ENCODE results near the gene ALMS1. TPM values are rescaled to one million over a fixed set of nuclear protein-coding genes. Genes with fewer than 3 reads are reported as not detected.

Gene ALMS1
- total RNA-seq, 1 experiment from 2014 or later = 7.4 TPM

DNA sequence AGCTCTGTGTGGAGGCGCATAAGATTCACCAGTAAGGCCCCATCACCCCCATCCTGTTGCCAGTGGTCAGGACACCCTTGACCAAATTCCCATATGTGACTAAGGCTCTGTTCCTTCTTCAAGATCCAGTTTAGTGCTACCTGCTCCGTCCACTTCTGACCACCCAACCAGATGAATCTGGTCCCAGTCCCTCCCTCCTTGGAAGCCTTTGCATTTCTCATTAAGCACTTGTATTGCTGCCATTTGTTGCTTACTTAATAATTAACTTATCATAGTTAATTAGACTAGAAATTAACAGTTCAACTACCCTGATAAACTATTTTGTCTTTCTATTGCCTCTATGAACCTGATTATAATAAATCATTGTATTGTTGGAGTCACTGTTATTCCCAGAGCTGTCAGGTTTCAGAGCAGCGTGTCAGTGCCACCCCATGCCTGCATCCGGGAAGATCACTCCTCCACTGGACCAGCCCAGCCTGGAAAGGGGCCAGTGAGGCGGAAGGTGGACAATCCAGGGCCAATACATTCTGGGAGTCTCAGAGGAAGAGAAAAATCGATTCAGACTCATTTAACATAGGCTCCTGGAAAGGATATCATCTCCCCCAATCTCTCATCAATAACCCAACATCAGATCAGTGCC is 266.1 kb downstream of the ALMS1 start:
- H3K4me1 ChIP-seq = no peaks in the 10 kb centered on the region
- H3K27me3 ChIP-seq (replicated peaks; ENCODE audit: control insufficient read depth, insufficient read depth, low read length) = no peaks in the 10 kb centered on the region
- no peaks in the 10 kb centered on the region for H3K36me3 ChIP-seq (ENCODE audit: control insufficient read depth, insufficient read depth, low read length)
- intact Hi-C loops (cut with micrococcal nuclease; ENCODE audit: unreplicated experiment) = no loop called here
- H3K4me3 Mint-ChIP-seq (ENCODE audit: unreplicated experiment) = no peak overlapping the region
- TF ChIP-seq, protein P1, sequence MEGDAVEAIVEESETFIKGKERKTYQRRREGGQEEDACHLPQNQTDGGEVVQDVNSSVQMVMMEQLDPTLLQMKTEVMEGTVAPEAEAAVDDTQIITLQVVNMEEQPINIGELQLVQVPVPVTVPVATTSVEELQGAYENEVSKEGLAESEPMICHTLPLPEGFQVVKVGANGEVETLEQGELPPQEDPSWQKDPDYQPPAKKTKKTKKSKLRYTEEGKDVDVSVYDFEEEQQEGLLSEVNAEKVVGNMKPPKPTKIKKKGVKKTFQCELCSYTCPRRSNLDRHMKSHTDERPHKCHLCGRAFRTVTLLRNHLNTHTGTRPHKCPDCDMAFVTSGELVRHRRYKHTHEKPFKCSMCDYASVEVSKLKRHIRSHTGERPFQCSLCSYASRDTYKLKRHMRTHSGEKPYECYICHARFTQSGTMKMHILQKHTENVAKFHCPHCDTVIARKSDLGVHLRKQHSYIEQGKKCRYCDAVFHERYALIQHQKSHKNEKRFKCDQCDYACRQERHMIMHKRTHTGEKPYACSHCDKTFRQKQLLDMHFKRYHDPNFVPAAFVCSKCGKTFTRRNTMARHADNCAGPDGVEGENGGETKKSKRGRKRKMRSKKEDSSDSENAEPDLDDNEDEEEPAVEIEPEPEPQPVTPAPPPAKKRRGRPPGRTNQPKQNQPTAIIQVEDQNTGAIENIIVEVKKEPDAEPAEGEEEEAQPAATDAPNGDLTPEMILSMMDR (IDR thresholded peaks at IDR 0.05; ENCODE audit: insufficient read depth in 1 of 2, low read depth in 1 of 2, low read length in 1 of 2, severe bottlenecking in 1 of 2, unreplicated experiment in 1 of 2) = no peak
- H3K4me1 Mint-ChIP-seq (ENCODE audit: low read depth, unreplicated experiment) = no peaks in the 10 kb centered on the region
- H3K36me3 Mint-ChIP-seq (ENCODE audit: insufficient read depth, unreplicated experiment) = no peaks in the 10 kb centered on the region
- H3K4me3 ChIP-seq (ENCODE audit: low read depth, low read length) = no peak overlapping the region
- H3K27ac Mint-ChIP-seq (ENCODE audit: unreplicated experiment) = no peak overlapping the region
- H3K9me3 ChIP-seq = peaks cover 4% of the 10 kb centered on the region; the same call in 1 of the 2 replicates
- peaks cover 21% of the 10 kb centered on the region for H3K27me3 Mint-ChIP-seq (ENCODE audit: insufficient read depth, unreplicated experiment)
- no TSS peak for BruUV-seq (replicated peaks)
- H3K9me3 Mint-ChIP-seq (ENCODE audit: unreplicated experiment) = no peaks in the 10 kb centered on the region
- ChIA-PET POLR2A (no interaction called here), CTCF (interaction anchor here (0.7 kb wide), 1 partner anchor 8 kb away, joined by 3 read pairs; no protein-coding TSS in a partner anchor)
- no peak for DNase-seq

DNA sequence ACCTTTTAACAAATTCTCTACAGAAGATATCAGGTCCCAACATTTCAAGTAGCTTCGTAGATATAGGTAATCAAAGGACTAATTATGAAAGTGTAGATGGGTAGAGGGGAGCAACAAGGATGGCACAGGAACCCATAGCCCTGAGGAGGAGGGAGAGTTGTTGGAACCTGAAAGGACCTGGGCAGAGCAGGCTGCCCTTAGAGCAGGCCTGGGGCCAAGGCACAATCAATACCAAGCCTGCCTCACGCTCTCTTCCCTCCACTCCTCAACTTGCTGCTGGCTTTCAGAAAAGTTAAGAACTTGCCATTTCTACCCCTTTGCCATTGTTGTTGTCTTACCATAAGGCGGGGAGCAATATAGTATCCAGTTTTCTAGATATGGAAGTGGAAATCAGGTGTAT is 266.7 kb downstream of the ALMS1 start:
- H3K4me1 Mint-ChIP-seq (ENCODE audit: low read depth, unreplicated experiment) = no peaks in the 10 kb centered on the region
- no peak overlapping the region for H3K27ac Mint-ChIP-seq (ENCODE audit: unreplicated experiment)
- no peaks in the 10 kb centered on the region for H3K36me3 Mint-ChIP-seq (ENCODE audit: insufficient read depth, unreplicated experiment)
- no peak overlapping the region for H3K4me3 ChIP-seq (ENCODE audit: low read depth, low read length)
- no peaks in the 10 kb centered on the region for H3K36me3 ChIP-seq (ENCODE audit: control insufficient read depth, insufficient read depth, low read length)
- DNase-seq = no peak
- no peaks in the 10 kb centered on the region for H3K9me3 Mint-ChIP-seq (ENCODE audit: unreplicated experiment)
- H3K27me3 Mint-ChIP-seq (ENCODE audit: insufficient read depth, unreplicated experiment) = peaks cover 20% of the 10 kb centered on the region
- ChIA-PET POLR2A (no interaction called here), CTCF (no interaction called here)
- BruUV-seq (replicated peaks) = no TSS peak
- H3K9me3 ChIP-seq = peaks cover 4% of the 10 kb centered on the region; the same call in 1 of the 2 replicates
- H3K4me1 ChIP-seq = no peaks in the 10 kb centered on the region
- TF ChIP-seq, protein P1 (IDR thresholded peaks at IDR 0.05; ENCODE audit: insufficient read depth in 1 of 2, low read depth in 1 of 2, low read length in 1 of 2, severe bottlenecking in 1 of 2, unreplicated experiment in 1 of 2) = no peak
- H3K27me3 ChIP-seq (replicated peaks; ENCODE audit: control insufficient read depth, insufficient read depth, low read length) = no peaks in the 10 kb centered on the region
- intact Hi-C loops (cut with micrococcal nuclease; ENCODE audit: unreplicated experiment) = no loop called here
- H3K4me3 Mint-ChIP-seq (ENCODE audit: unreplicated experiment) = no peak overlapping the region

DNA sequence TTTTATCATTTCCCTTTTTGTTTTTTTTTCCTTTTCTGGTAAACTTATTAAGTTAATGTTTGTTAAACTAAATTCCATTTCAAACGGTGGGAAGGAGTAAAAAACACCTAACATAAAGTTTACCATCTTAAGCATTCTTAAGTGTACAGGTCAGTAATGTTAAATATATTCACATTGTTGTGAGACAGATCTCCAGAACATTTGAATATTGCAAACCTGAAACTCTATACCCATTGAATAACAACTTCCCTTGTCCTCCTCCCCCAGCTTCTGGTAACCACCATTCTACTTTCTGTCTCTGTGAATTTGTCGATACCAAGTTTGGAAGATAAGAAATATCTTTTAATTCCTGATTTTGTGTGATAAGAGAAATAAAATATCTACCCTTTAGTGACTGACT is 268.5 kb downstream of the ALMS1 start:
- Mint-ChIP-seq H3K4me1 (ENCODE audit: low read depth, unreplicated experiment) (no peaks in the 10 kb centered on the region), H3K9me3 (ENCODE audit: unreplicated experiment) (peaks cover under 1% of the 10 kb centered on the region), H3K27me3 (ENCODE audit: insufficient read depth, unreplicated experiment) (peaks cover 22% of the 10 kb centered on the region), H3K27ac (ENCODE audit: unreplicated experiment) (no peak overlapping the region), H3K36me3 (ENCODE audit: insufficient read depth, unreplicated experiment) (no peaks in the 10 kb centered on the region), H3K4me3 (ENCODE audit: unreplicated experiment) (no peak overlapping the region)
- Histone ChIP-seq H3K36me3 (ENCODE audit: control insufficient read depth, insufficient read depth, low read length) (no peaks in the 10 kb centered on the region), H3K27me3 (replicated peaks; ENCODE audit: control insufficient read depth, insufficient read depth, low read length) (no peaks in the 10 kb centered on the region), H3K4me1 (no peaks in the 10 kb centered on the region), H3K9me3 (peaks cover under 1% of the 10 kb centered on the region; the same call in 1 of the 2 replicates), H3K4me3 (ENCODE audit: low read depth, low read length) (no peak overlapping the region)
- CTCF ChIA-PET = no interaction called here
- intact Hi-C loops (cut with micrococcal nuclease; ENCODE audit: unreplicated experiment) = no loop called here
- TF ChIP-seq, protein P1 (IDR thresholded peaks at IDR 0.05; ENCODE audit: insufficient read depth in 1 of 2, low read depth in 1 of 2, low read length in 1 of 2, severe bottlenecking in 1 of 2, unreplicated experiment in 1 of 2) = no peak
- BruUV-seq (replicated peaks) = no TSS peak
- POLR2A ChIA-PET = no interaction called here
- no peak for DNase-seq

Other genes starting within 250 kb of the ALMS1 start
- 0.12 TPM in 1 of 2 replicates, not detected in the other for gene NOTO, start 183.3 kb upstream of the ALMS1 start, total RNA-seq (2022)
- gene SMYD5, start 171.6 kb upstream of the ALMS1 start, total RNA-seq (2022) = 53.1 and 65.8 TPM in 2 replicates
- 24.1 and 25.4 TPM in 2 replicates for gene PRADC1, start 152.6 kb upstream of the ALMS1 start, total RNA-seq (2022)
- gene CCT7, start 151.5 kb upstream of the ALMS1 start, total RNA-seq (2022) = 450 and 505 TPM in 2 replicates
- 11.6 and 12.1 TPM in 2 replicates for gene FBXO41, start 101.4 kb upstream of the ALMS1 start, total RNA-seq (2022)
- gene EGR4, start 92.3 kb upstream of the ALMS1 start, total RNA-seq (2022) = 0.30 TPM in 1 of 2 replicates, not detected in the other

Data from Caco-2 (cell line).